ENCODE data around the gene UBE4B.
"Not testable (repeated sequence)": the region's sequence is repeated elsewhere in the genome, so short reads cannot be mapped to it uniquely, and the experiment has no call there.

Gene UBE4B

GRCh38 chr1:10200620-10201019 lies 167.9 kb downstream of the UBE4B start:
- Histone ChIP-seq H3K4me3 (ENCODE audit: low read length) (no peak overlapping the region), H3K27me3 (replicated peaks; ENCODE audit: control insufficient read depth, insufficient read depth, low read length) (no peaks in the 10 kb centered on the region), H3K4me1 (ENCODE audit: control insufficient read depth, insufficient read depth, low read length) (no peaks in the 10 kb centered on the region), H3K9ac (ENCODE audit: low read length) (no peak overlapping the region), H3K9me3 (ENCODE audit: control insufficient read depth, low read length) (no peaks in the 10 kb centered on the region), H3K36me3 (ENCODE audit: control insufficient read depth, insufficient read depth, low read length, severe bottlenecking) (no peaks in the 10 kb centered on the region)
- no peak for DNase-seq (ENCODE audit: low read depth)

DNA sequence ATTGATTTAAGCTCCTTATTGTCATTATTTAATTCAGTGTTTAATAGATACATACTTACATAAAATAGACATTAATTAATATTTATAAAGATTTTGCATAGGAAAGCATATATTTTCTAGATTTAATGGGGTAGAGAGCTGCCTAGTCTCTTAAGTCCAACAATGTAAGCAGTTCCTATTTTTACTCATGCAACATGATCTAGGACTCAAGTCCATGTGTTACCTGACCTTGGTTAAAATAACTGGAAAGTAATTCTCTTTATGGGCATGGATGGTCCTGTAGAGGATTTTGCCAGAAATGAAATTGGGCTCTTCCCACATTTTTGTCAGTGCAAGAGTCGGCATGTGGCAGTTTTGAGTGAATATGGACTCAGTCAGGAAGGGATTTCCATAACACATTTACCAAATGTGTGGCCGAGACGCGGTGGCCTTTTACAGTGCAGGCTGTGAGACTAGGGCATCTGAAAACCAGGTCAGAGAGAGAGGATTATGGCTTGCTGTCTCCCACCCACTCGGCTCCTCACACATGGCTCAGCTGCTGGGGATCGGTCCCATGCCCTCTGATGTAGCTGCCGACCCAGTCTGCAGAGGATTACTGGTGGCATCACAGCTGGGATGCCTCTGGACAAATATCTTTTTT lies 171.4 kb downstream of the UBE4B start:
- Histone ChIP-seq H3K9ac (ENCODE audit: low read length) (no peak overlapping the region), H3K9me3 (ENCODE audit: control insufficient read depth, low read length) (no peaks in the 10 kb centered on the region), H3K4me3 (ENCODE audit: low read length) (no peak overlapping the region), H3K36me3 (ENCODE audit: control insufficient read depth, insufficient read depth, low read length, severe bottlenecking) (no peaks in the 10 kb centered on the region), H3K27me3 (replicated peaks; ENCODE audit: control insufficient read depth, insufficient read depth, low read length) (no peaks in the 10 kb centered on the region), H3K4me1 (ENCODE audit: control insufficient read depth, insufficient read depth, low read length) (no peaks in the 10 kb centered on the region)
- DNase-seq (ENCODE audit: low read depth) = no peak

- not testable (repeated sequence) for H3K4me3 ChIP-seq (ENCODE audit: low read length); H3K4me1 ChIP-seq (ENCODE audit: control insufficient read depth, insufficient read depth, low read length); H3K36me3 ChIP-seq (ENCODE audit: control insufficient read depth, insufficient read depth, low read length, severe bottlenecking); H3K9ac ChIP-seq (ENCODE audit: low read length); DNase-seq (ENCODE audit: low read depth); H3K27me3 ChIP-seq (replicated peaks; ENCODE audit: control insufficient read depth, insufficient read depth, low read length); H3K9me3 ChIP-seq (ENCODE audit: control insufficient read depth, low read length)
These were observed 172.4 kb downstream of the UBE4B start for GRCh38 chr1:10205206-10205605.

DNA sequence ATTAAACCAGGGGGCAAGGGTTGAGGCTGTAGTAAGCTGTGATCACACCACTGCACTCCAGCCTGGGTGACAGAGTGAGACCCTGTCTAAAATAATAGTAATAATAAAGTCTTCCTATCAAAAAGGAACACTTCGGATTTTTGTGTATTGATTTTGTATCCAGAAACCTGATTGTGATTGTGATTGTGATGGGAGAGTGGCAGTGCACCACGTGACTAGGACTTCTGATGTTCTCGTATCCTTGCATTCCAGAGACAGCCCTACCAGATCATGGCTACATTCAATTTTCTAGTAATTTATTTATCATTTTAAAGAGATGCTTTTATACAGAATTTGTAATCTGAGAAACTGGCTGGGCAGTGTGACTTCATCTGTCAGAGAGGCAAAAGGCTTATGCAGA lies 175.1 kb downstream of the UBE4B start:
- H3K36me3 ChIP-seq (ENCODE audit: control insufficient read depth, insufficient read depth, low read length, severe bottlenecking) = no peaks in the 10 kb centered on the region
- no peak overlapping the region for H3K4me3 ChIP-seq (ENCODE audit: low read length)
- no peak for DNase-seq (ENCODE audit: low read depth)

GRCh38 chr1:10208537-10208936 lies 175.8 kb downstream of the UBE4B start:
- H3K4me3 ChIP-seq (ENCODE audit: low read length) = no peak overlapping the region
- H3K4me1 ChIP-seq (ENCODE audit: control insufficient read depth, insufficient read depth, low read length) = peaks cover 18% of the 10 kb centered on the region
- no peaks in the 10 kb centered on the region for H3K27me3 ChIP-seq (replicated peaks; ENCODE audit: control insufficient read depth, insufficient read depth, low read length)
- no peak for DNase-seq (ENCODE audit: low read depth)
- no peaks in the 10 kb centered on the region for H3K36me3 ChIP-seq (ENCODE audit: control insufficient read depth, insufficient read depth, low read length, severe bottlenecking)
- H3K9me3 ChIP-seq (ENCODE audit: control insufficient read depth, low read length) = no peaks in the 10 kb centered on the region
- no peak overlapping the region for H3K9ac ChIP-seq (ENCODE audit: low read length)

More for the DNA sequence above, 175.1 kb downstream of the UBE4B start:
- H3K9ac ChIP-seq (ENCODE audit: low read length) = no peak overlapping the region
- H3K27me3 ChIP-seq (replicated peaks; ENCODE audit: control insufficient read depth, insufficient read depth, low read length) = no peaks in the 10 kb centered on the region
- no peaks in the 10 kb centered on the region for H3K9me3 ChIP-seq (ENCODE audit: control insufficient read depth, low read length)
- H3K4me1 ChIP-seq (ENCODE audit: control insufficient read depth, insufficient read depth, low read length) = peaks cover 11% of the 10 kb centered on the region

- Histone ChIP-seq H3K4me1 (ENCODE audit: control insufficient read depth, insufficient read depth, low read length) (peaks cover 24% of the 10 kb centered on the region), H3K9ac (ENCODE audit: low read length) (peak overlapping the region; percentile 99), H3K9me3 (ENCODE audit: control insufficient read depth, low read length) (no peaks in the 10 kb centered on the region), H3K4me3 (ENCODE audit: low read length) (peak overlapping the region; percentile 100), H3K27me3 (replicated peaks; ENCODE audit: control insufficient read depth, insufficient read depth, low read length) (no peaks in the 10 kb centered on the region), H3K36me3 (ENCODE audit: control insufficient read depth, insufficient read depth, low read length, severe bottlenecking) (no peaks in the 10 kb centered on the region)
- DNase-seq (ENCODE audit: low read depth) = no peak
These were observed 176.8 kb downstream of the UBE4B start for GRCh38 chr1:10209590-10209904.

DNA sequence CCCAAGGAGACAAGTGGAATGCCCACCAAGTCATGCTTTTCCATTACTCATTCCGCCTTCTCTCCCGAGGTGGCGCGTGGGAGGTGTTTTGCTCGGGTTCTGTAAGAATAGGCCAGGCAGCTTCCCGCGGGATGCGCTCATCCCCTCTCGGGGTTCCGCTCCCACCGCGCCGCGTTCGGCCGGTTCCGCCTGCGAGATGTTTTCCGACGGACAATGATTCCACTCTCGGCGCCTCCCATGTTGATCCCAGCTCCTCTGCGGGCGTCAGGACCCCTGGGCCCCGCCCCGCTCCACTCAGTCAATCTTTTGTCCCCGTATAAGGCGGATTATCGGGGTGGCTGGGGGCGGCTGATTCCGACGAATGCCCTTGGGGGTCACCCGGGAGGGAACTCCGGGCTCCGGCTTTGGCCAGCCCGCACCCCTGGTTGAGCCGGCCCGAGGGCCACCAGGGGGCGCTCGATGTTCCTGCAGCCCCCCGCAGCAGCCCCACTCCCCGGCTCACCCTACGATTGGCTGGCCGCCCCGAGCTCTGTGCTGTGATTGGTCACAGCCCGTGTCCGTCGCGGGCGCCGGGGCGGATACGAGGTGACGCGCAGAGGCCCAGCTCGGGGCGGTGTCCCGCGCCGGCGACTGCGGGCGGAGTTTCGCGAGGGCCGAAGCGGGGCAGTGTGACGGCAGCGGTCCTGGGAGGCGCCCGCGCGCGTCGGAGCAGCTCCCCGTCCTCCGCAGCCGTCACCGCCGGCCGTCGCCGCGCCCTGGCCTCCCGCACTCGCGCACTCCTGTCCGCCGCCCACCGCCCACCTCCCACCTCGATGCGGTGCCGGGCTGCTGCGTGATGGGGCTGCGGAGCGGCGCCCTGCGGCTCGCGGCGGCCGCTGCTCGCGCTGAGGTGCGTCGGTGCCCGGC lies 177.4 kb downstream of the UBE4B start, which contains the start of gene KIF1B:
KIF1B (plus strand) TSS at position 666 of the 906 bp plus-strand sequence. CDS start 21,759 bp downstream, outside the sequence.
- no peaks in the 10 kb centered on the region for H3K36me3 ChIP-seq (ENCODE audit: control insufficient read depth, insufficient read depth, low read length, severe bottlenecking)
- peak within 1 kb of the TSS; percentile 99 for H3K9ac ChIP-seq (ENCODE audit: low read length)
- H3K4me3 ChIP-seq (ENCODE audit: low read length) = peak within 1 kb of the TSS; percentile 100
- no peaks in the 10 kb centered on the region for H3K9me3 ChIP-seq (ENCODE audit: control insufficient read depth, low read length)
- DNase-seq (ENCODE audit: low read depth) = peak; percentile 99
- no peaks in the 10 kb centered on the region for H3K27me3 ChIP-seq (replicated peaks; ENCODE audit: control insufficient read depth, insufficient read depth, low read length)
- peaks cover 24% of the 10 kb centered on the region for H3K4me1 ChIP-seq (ENCODE audit: control insufficient read depth, insufficient read depth, low read length)

GRCh38 chr1:10210841-10211804 lies 178.4 kb downstream of the UBE4B start:
- DNase-seq (ENCODE audit: low read depth) = peak; percentile 96
- no peaks in the 10 kb centered on the region for H3K9me3 ChIP-seq (ENCODE audit: control insufficient read depth, low read length)

DNA sequence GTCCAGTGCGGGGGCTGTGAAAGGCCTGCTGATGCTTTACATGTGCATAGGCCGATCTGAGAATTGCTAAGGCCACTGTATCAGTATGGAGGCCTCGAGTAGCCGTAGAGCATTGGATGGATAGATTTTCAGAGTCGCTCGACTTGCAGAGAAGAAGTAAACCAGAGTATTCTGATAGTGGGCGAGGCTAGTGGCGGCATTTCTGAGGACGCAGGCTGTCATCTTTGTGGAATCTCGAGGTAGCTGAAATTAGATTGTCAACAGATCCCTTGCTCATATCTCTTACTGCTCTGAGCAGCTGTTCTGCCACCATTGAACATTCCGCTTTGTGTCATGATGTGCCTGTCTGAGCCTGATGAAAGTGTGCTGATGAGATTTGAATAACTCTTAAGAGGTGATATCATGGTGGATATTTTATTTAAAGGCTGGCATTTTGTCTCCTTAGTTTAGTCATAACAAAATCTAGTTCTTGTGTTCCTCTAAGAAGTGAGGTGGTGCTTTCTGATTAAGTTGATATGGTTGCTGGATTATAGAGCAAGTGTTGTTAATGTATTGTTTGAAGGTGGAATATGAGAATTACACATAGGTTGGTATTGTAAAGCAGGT lies 179.2 kb downstream of the UBE4B start:
- DNase-seq (ENCODE audit: low read depth) = no peak
- Histone ChIP-seq H3K4me3 (ENCODE audit: low read length) (peak overlapping the region; percentile 100), H3K4me1 (ENCODE audit: control insufficient read depth, insufficient read depth, low read length) (peaks cover 32% of the 10 kb centered on the region), H3K27me3 (replicated peaks; ENCODE audit: control insufficient read depth, insufficient read depth, low read length) (no peaks in the 10 kb centered on the region), H3K36me3 (ENCODE audit: control insufficient read depth, insufficient read depth, low read length, severe bottlenecking) (no peaks in the 10 kb centered on the region), H3K9ac (ENCODE audit: low read length) (peak overlapping the region; percentile 99), H3K9me3 (ENCODE audit: control insufficient read depth, low read length) (no peaks in the 10 kb centered on the region)

More at GRCh38 chr1:10210841-10211804, 178.4 kb downstream of the UBE4B start:
- Histone ChIP-seq H3K36me3 (ENCODE audit: control insufficient read depth, insufficient read depth, low read length, severe bottlenecking) (no peaks in the 10 kb centered on the region), H3K4me3 (ENCODE audit: low read length) (peak overlapping the region; percentile 100), H3K9ac (ENCODE audit: low read length) (peak overlapping the region; percentile 99), H3K4me1 (ENCODE audit: control insufficient read depth, insufficient read depth, low read length) (peaks cover 24% of the 10 kb centered on the region), H3K27me3 (replicated peaks; ENCODE audit: control insufficient read depth, insufficient read depth, low read length) (no peaks in the 10 kb centered on the region)

DNA sequence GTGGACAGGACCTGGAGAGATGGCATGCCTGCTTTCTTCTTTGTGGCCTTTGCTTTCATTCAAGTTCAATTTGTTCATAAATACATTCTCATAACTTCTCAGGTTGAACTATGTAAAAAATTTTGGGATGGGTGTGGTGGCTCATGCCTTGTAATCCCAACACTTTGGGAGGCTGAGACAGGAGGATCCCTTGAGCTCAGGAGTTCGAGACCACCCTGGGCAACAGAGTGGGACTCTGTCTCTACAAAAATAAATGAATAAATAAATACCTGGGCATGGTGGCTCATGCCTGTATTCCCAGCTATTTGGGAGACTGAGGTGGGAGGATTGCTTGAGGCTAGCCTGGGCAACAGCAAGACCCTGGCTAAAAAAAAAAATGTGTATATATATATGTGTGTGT lies 179.7 kb downstream of the UBE4B start:
- H3K4me1 ChIP-seq (ENCODE audit: control insufficient read depth, insufficient read depth, low read length) = peaks cover 38% of the 10 kb centered on the region
- no peaks in the 10 kb centered on the region for H3K27me3 ChIP-seq (replicated peaks; ENCODE audit: control insufficient read depth, insufficient read depth, low read length)
- peak overlapping the region; percentile 100 for H3K4me3 ChIP-seq (ENCODE audit: low read length)
- H3K9me3 ChIP-seq (ENCODE audit: control insufficient read depth, low read length) = no peaks in the 10 kb centered on the region
- no peaks in the 10 kb centered on the region for H3K36me3 ChIP-seq (ENCODE audit: control insufficient read depth, insufficient read depth, low read length, severe bottlenecking)
- peak overlapping the region; percentile 99 for H3K9ac ChIP-seq (ENCODE audit: low read length)
- DNase-seq (ENCODE audit: low read depth) = no peak
